GM19240 (cell line): Measurements from ENCODE around the gene HIPK2.
"Not testable (repeated sequence)": the region's sequence is repeated elsewhere in the genome, so short reads cannot be mapped to it uniquely, and the experiment has no call there.

Experiments used
- DNase-seq: peaks from one replicate; pipeline ENCODE4 v3.0.0; 2011; ENCODE audit warnings: low spot score; ENCODE audit not compliant: insufficient read length

Gene HIPK2

GRCh38 chr7:139675127-139676125, 102.4 kb downstream of the HIPK2 start:
- no peak for DNase-seq

- no peak for DNase-seq
Measured at GRCh38 chr7:139674752-139675126, 103.1 kb downstream of the HIPK2 start.

GRCh38 chr7:139674341-139674740, 103.5 kb downstream of the HIPK2 start:
- DNase-seq = no peak

DNA sequence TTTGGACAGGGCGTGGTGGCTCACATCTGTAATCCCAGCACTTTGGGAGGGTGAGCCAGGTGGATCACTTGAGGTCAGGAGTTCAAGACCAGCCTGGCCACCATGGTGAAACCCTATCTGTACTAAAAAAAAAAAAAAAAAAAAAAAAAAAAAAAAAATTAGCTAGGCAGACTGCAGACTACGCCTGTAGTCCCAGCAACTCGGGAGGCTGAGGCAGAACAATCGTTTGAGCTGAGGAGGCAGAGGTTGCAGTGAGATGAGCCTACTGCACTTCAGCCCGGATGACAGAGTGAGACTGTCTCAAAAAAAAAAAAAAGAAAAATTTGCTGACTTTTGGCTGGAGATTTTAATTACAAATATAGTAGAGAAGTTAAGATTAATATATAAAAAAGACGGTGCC, 104.0 kb downstream of the HIPK2 start:
- DNase-seq = no peak

DNA sequence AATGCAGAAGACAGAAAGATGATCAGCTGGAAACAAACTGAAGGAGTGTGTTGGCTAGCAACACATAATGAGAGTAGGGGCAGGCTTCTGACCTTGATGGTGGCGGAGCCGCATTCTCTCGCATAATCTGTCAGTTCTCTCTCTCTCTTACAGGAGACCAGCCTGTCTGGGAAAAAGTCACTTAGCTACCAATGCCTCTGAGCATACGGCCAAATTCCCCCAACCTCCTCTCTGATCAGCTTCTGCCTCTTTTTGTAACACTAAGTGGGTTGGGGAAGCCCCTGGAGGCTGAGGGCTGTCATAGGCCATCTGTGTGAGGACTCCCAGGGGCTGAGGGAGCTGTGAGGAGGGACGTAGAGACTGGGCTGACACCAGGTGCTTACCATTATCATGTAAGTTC, 104.6 kb downstream of the HIPK2 start:
- no peak for DNase-seq

GRCh38 chr7:139671967-139672366, 105.8 kb downstream of the HIPK2 start:
- no peak for DNase-seq

DNA sequence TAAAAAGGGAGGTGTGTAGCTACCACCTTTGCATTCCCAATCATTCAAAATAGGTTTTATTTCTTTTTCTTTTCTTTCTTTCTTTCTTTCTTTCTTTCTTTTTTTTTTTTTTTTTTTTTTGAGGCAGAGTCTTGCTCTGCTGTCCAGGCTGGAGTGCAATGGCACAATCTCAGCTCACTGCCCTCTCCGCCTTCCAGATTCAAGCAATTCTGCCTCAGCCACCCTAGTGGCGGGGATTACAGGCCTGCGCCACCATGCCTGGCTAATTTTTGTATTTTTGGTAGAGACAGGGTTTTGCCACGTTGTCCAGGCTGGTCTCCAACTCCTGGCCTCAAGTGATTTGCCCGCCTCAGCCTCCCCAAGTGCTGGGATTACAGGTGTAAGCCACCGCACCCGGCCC, 107.1 kb downstream of the HIPK2 start:
- DNase-seq = not testable (repeated sequence)

DNA sequence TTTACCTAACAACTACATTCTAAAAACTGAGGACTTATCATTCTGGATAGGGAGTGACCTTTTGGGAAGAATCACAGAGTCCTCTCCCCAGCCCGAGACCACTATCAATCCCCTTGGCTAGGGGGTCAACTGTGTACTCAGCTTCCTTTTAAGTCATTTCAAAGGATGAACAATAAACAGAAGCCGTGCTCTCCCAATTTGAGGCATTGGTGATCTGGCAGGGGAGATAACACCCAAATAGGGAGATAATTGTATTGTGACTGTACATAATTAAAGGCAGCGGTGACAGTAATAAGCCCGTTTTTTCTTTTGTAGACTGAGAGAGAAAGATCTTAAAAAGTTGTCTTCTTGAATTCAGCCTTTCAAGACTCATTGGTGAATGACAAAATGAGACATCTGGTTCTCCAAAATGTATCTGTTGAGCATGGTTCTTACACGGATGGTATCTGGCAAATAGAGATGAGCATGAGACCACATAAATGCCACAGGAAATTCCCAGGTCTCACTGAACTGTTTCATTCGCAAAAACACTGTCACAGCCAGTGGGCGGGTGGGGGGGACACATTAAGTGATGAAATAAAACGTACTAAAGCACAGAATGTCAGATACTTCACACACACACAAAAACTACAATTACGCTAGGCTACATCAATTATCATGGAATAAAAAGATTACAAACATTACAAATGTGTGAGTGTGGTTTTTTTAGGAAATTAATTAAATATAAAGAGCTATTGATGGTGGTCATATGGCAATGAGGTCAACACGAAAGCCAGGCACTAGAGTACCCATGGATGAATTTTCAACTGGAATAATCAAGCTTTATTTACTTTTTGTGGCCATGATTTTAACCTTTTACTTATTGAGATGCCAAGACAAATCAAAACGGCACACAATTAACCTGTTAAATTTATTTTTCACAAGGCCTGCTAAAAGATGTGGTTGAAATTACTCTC, 108.4 kb downstream of the HIPK2 start:
- DNase-seq = no peak

DNA sequence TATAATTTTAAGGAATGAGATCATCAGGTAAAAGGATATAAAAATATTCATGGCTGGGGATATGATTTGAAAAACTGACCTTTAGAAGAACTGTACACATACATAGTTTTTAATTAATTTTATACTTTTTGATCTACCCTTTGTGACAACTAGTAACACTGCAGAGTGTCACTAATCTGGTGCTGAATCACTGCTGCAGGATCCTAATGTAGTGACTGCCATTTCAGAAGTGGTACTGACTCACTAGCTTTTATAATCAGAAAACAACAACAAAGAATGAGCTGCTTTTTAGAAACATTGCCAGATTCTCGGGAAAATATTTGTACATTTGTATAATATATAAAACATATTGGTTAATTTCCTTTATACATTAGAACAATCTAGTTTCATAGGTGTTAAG, 110.4 kb downstream of the HIPK2 start:
- DNase-seq = no peak

DNA sequence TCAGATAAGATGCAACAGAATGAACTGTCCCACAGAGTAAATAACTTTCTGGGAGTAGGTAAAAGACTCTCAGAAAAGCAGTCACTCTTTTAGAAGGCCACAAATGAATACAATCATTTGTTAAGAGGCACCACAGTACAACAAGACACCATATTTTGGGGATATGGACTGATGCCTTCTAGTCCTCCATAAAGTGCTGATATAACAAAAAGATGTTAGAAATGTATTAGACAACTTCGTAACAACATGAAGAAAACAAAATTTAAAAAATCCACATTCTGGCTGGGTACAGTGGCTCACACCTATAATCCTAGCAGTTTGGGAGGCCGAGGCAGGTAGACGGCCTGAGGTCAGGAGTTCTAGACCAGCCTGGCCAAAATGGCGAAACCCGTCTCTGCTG, 111.3 kb downstream of the HIPK2 start:
- no peak for DNase-seq

GRCh38 chr7:139664434-139664833, 113.4 kb downstream of the HIPK2 start:
- DNase-seq = no peak

DNA sequence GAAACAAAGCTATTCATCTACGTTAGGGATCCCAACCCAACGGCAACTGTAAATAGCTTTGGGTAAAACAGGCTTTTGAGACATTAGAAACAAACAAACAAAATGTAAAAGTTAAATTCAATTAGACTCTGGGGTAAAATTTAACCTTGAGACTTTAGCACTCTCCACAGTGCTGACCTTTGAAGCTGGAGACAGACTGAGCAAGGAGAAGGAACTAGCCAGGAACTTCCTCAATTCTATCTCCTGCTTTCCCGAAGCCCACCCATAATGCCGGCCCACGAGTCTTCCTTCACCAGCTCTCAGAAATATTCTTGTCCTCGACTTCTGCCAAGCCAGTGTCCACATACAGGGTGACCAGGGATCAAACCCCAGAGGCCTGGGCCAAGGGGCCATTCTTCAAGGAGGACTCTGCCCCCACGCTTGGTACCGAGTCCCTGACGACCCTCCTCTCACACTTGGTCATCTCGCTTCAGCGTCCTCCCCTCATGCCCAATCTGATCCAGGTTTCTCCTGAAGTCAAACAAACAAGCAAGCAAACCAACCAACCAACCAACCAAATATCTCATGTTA, 114.1 kb downstream of the HIPK2 start:
- no peak for DNase-seq

- no peak for DNase-seq
Measured at GRCh38 chr7:139661903-139662302, 115.9 kb downstream of the HIPK2 start.

GRCh38 chr7:139661043-139661440, 116.8 kb downstream of the HIPK2 start:
- no peak for DNase-seq

DNA sequence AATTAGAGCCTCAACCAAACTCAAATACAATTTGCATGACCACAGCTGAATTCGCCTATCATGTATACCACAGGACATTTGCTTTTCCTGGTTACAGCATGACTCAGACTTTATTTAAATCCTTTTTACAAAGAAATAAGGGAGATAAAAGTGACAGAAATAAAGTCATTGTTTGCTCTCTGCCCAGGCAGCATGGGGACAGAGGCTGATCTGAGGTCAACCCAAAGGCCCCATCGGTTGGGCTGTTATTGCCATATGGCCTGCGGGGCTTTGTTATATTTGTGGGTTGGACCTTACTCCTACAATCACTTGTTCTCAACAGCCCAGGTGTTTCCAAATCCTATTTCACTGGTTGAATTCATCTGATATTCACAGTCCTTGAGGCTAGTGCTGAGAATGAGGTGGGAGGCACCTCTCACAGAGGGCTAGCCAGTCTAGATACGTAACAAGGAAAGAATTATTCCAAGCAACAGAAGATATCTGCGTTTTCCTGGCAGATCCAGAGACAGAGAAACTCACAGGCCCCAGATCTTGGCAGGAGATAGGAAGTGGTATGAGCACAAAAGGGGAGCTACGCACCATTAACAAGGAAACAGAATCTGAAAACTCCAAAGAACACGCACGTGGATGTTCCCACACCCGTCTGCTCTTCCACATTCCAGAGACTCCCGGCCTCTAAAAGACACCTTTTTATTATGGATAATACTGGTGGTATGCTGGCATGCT, 117.3 kb downstream of the HIPK2 start:
- no peak for DNase-seq

- no peak for DNase-seq
Measured at GRCh38 chr7:139659922-139660316, 117.9 kb downstream of the HIPK2 start.

DNA sequence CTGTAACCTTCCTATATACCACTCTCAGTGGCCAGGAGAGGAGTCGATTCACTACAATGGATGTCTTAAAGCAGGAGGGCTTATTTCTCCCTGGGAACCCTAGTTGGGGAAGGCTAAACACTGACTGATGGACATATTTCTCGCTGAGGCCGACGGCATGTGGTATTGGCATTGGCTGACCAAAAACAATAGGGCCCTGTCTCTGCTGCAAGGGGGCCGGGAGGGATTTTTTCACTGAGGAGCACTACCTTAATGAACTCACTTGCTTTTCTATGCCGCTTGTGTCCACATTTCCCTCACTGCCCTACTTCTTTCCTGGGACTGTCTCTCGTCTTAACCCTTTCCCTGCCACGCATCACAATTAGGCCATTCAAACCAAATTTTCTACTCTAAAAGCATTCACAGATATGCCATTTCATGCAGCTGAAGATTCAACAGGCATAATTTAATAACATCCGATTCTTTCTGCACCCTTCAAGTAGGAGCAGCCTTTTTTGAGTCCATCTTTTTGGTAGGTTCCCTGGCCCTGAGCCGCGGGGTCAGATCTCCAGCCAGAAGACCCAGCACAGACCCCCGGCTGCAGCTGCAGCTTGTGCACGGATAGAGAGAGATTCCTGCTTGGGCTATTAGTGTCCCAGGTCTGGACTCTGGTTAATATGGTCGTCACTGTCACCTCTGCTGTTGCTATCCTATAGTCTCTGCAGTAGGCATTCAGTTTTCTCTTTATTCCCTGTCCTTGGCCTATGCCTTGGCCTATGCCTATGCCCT, 118.7 kb downstream of the HIPK2 start:
- no peak for DNase-seq

DNA sequence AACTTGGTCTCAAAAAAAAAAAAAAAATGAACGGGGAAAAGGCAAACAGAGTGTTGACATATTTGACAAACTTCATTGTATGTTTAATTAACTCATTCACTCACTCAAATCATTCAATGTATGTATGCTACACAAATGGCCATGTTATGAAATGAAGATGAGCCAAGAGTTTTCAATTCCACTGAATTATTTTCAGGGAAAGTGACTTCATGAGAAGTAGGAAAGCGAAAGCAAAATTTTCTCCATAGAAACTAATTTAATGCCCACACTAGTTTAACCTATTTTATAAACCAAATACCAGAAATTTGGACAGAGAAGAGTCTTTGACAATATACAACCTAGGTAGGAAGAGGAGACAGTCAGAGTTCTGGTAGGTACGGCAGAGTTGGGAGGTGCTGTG, 119.5 kb downstream of the HIPK2 start:
- no peak for DNase-seq

DNA sequence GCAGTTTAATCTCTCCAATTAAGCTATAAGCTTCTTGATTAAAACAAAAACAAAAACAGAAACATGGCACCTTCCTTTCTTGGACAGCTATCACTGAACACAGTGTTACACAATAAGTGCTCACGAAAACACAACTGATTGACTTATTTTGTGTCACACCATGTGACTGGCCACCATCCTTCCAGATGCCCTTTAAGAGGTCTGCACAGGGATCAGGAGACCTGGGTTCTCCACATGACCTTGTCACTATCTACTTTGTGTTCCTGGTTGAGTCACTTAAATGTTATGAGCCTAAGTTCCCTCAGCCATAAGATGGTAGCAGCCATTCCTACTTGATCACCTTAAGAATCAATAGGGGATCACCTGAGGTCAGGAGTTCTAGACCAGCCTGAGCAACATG, 120.1 kb downstream of the HIPK2 start:
- DNase-seq = no peak

GRCh38 chr7:139656387-139656786, 121.4 kb downstream of the HIPK2 start:
- DNase-seq = no peak
